C1 segment of cervical spinal cord (tissue), 14 donors: ENCODE results near the gene CENPS.
"Not testable (repeated sequence)": the region's sequence is repeated elsewhere in the genome, so short reads cannot be mapped to it uniquely, and the experiment has no call there.

Experiments
- DNase-seq, 14 donors: peaks; one replicate each; lab custom pipeline; 2025; lab: John Stamatoyannopoulos, UW

CENPS gene

DNA sequence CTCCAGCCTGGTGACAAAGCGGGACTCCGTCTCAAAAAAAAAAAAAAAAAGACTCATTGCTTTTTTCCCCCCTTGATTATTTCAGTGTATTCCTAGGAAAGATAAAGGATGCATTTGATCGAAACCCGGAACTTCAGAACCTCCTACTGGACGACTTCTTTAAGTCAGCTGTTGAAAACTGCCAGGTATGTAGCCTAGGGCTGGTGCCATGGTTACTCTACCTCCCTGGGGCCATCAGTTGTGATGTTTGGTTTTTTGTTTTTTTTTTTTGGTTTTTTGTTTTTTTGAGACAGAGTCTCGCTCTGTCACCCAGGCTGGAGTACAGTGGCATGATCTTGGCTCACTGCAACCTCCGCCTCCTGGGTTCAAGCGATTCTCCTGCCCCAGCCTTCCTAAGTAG is 11.5 kb upstream of the CENPS start:
- not testable (repeated sequence) for DNase-seq

- DNase-seq, result no peak
These were observed 10.9 kb upstream of the CENPS start for GRCh38 chr1:10419351-10419750.

- no peak for DNase-seq
These were observed 8.6 kb upstream of the CENPS start for GRCh38 chr1:10421637-10422036.

DNA sequence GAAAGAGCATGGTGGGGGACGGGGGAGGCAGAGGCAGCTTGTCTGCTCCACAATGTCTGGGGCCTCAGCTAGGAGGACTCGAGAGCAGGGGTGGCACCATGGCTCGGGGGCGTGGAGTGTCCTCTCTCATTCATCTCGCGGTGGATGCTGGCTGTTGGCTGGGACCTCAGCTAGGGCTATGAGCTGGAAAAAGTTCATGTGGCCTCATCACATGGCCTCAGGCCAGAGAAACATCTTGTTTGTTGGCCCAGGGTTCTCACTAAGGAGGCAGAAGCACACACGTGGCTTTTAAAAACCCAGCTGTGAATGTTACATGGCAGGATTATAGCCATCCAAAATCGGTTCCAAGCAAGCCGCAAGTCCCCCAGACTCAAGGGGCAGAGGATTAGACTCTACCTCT is 6.2 kb upstream of the CENPS start:
- DNase-seq, result peak in 2 of 14 donors; percentile 3 to 20

DNA sequence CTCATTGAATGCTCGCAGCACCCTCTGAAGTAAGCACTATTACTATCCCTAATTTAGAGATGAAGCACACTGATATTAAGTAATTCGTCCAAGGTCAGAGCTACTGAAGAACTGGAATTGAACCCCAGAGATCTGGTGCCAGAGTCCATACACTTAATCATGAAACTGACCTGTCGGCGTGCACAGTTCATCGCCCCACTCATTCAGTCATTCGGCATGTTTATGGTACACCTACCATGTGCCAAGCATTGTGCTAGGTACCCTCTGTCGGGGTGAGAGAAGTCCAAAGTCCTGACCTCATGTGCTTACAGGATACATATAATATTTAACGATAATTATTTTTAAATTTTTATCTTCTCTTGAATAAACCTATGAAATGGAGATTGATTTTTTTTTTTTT is 5.6 kb upstream of the CENPS start:
- no peak for DNase-seq

DNA sequence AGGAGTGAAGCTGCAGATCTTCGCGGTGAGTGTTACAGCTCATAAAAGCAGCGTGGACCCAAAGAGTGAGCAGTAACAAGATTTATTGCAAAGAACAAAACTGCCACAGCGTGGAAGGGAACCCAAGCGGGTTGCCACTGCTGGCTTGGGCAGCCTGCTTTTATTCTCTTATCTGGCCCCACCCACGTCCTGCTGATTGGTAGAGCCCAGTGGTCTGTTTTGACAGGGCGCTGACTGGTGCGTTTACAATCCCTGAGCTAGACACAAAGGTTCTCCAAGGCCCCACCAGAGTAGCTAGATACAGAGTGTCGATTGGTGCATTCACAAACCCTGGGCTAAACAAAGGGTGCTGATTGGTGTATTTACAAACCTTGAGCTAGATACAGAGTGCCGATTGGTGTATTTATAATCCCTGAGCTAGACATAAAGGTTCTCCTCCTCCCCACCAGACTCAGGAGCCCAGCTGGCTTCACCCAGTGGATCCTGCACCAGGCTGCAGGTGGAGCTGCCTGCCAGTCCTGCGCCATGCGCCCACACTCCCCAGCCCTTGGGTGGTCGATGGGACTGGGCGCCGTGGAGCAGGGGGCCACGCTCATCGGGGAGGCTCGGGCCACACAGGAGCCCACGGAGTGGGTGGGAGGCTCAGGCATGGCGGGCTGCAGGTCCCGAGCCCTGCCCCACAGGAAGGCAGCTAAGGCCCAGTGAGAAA is 4.3 kb upstream of the CENPS start:
- not testable (repeated sequence) for DNase-seq

- DNase-seq, result not testable (repeated sequence)
These were observed 3.7 kb upstream of the CENPS start for GRCh38 chr1:10426535-10426848.

DNA sequence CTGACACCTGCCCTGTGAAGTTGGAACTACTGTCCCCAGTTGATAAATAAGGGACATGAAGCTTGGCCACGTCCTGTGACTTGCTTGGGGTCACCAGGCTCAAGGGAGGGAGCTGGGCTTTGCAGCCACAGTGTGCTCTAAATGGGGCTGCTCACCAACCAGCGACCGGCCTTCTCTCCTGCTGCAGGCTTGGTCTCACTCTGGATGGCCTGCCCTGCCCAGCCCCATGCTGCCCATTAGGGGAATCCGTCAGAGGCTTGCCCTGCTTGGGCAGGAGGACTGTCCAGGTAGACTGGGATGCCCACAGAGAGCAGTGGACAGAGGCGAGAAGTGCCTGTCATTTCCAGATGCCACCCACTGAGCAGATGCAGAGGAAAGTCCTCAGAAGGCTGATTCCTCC is 1.2 kb upstream of the CENPS start:
- no peak for DNase-seq

- DNase-seq, result no peak
These were observed 391 bp upstream of the CENPS start for GRCh38 chr1:10429868-10430215.

DNA sequence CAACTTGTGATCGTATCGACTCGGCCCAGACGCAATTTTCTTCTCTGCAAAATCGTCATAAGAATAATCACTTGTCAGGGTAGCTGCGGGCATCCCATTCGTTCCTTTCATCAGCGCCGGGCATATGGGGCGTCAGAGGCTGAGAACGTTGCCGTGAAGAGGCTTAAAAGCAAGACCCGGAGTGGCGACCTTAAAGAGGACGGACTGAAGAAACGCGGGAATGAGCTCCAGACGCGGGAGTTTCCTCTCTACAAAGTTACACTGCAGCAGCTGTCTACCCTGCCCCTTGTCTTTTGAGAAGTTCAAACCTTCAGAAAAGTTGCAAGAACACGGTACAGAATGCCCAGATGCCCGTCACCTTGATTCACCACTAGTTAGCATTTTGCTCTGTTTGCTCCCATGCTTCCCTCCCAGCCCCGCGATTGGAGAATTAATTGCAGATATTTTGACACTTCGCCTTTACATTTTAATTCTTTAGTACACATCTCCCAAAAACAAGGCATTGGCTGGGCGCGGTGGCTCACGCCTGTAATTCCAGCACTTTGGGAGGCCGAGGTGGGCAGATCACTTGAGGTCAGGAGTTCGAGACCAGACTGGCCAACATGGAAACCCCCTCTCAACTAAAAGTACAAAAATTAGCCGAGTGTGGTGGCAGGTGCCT is 967 bp downstream of the CENPS start:
- no peak for DNase-seq

- no peak for DNase-seq
These were observed 2.9 kb downstream of the CENPS start for GRCh38 chr1:10432910-10433700.

- DNase-seq, result no peak
These were observed 3.6 kb downstream of the CENPS start for GRCh38 chr1:10433790-10434189.

GRCh38 chr1:10434590-10434989 is 4.4 kb downstream of the CENPS start:
- DNase-seq, result no peak

DNA sequence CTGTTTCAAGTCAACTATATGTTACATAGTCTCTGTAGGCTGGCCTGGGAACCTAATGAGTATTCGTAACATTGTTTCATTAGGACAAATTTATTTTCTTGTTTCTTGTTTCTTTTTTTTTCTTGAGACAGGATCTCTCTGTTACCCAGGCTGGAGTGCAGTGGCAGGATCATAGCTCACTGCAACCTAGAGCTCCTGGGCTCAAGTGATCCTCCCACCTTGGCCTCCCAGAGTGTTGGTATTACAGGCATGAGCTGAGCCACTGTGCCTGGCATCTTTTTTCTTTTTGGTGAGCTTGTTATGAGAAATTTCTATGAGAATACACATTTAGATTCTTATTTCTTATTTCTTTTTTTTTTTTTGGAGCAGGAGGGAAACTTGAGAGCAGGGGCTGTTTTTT is 6.8 kb downstream of the CENPS start:
- DNase-seq, result no peak

- no peak for DNase-seq
These were observed 8.5 kb downstream of the CENPS start for GRCh38 chr1:10438677-10439163.

GRCh38 chr1:10440305-10440704 is 10.1 kb downstream of the CENPS start:
- no peak for DNase-seq

DNA sequence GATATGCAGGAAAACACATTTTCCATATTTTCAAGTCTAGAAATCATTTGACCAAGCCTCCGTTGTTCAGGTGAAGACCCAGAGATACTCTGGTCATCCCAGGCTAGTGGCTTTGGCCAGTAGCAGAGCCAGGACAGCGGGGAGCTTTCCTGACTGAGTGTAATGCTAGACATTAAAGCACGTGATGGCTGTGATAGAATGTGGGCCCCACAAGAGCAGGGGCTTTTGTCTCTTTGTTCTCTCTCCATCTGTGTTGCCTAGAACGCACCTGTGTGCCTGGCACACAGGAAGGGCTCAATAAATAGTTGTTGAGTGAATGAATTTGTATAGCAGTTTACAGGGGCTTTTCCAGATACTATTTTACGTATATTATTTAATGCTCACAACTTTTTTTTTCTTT is 10.6 kb downstream of the CENPS start:
- no peak for DNase-seq

DNA sequence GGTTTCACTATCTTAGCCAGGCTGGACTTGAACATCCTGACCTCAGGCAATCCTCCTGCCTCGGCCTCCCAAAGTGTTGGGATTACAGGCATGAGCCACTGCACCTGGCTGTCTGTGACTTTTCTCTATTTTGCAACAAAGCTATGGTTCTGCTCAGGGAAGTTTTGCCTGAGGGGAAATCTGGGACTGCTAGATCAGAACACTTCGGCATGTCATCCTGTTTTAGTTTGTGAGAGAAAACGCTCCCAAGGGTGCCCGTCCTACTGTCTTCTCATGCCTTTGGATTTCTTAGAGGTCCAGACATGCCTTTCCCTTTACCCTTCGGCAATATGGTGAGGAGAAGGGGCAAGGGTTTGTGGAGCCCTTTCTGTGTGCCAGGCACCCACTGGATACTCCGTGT is 14.0 kb downstream of the CENPS start:
- no peak for DNase-seq

- DNase-seq, result no peak
These were observed 14.7 kb downstream of the CENPS start for GRCh38 chr1:10444795-10445397.

- no peak for DNase-seq
These were observed 16.7 kb downstream of the CENPS start for GRCh38 chr1:10446790-10447422.

GRCh38 chr1:10449751-10450150 is 19.5 kb downstream of the CENPS start, which contains the start of gene CORT:
CORT (plus strand) TSS chr1:10450031; CDS start chr1:10450224, 193 bp downstream.
- no peak for DNase-seq
